Measurements from ENCODE around the gene CYP3A5. TPM values are rescaled to one million over a fixed set of nuclear protein-coding genes. Genes with fewer than 3 reads are reported as not detected.
"Not testable (repeated sequence)": the region's sequence is repeated elsewhere in the genome, so short reads cannot be mapped to it uniquely, and the experiment has no call there.

CYP3A5 gene
- total RNA-seq, 2 donors from 2014 or later = 0.38 to 0.42 TPM

GRCh38 chr7:99667179-99667578 is 12.6 kb downstream of the CYP3A5 start:
- H3K9me3 ChIP-seq (ENCODE audit: control insufficient read depth, low read length) = no peaks in the 10 kb centered on the region
- peaks cover 8% of the 10 kb centered on the region for H3K36me3 Mint-ChIP-seq (ENCODE audit: low read depth)
- H3K27me3 ChIP-seq (ENCODE audit: control insufficient read depth, insufficient read depth, low read length, poor library complexity, severe bottlenecking) = no peaks in the 10 kb centered on the region
- no peaks in the 10 kb centered on the region for H3K27me3 Mint-ChIP-seq (ENCODE audit: insufficient read depth)
- H3K4me1 ChIP-seq (ENCODE audit: control insufficient read depth, insufficient read depth, low read length) = no peaks in the 10 kb centered on the region
- no peak overlapping the region for H3K4me3 ChIP-seq (ENCODE audit: low read length)
- TF ChIP-seq, protein P1, sequence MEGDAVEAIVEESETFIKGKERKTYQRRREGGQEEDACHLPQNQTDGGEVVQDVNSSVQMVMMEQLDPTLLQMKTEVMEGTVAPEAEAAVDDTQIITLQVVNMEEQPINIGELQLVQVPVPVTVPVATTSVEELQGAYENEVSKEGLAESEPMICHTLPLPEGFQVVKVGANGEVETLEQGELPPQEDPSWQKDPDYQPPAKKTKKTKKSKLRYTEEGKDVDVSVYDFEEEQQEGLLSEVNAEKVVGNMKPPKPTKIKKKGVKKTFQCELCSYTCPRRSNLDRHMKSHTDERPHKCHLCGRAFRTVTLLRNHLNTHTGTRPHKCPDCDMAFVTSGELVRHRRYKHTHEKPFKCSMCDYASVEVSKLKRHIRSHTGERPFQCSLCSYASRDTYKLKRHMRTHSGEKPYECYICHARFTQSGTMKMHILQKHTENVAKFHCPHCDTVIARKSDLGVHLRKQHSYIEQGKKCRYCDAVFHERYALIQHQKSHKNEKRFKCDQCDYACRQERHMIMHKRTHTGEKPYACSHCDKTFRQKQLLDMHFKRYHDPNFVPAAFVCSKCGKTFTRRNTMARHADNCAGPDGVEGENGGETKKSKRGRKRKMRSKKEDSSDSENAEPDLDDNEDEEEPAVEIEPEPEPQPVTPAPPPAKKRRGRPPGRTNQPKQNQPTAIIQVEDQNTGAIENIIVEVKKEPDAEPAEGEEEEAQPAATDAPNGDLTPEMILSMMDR (conservative IDR thresholded peaks at IDR 0.05) = no peak
- no peak overlapping the region for H3K27ac ChIP-seq (ENCODE audit: low read depth, low read length)
- no peaks in the 10 kb centered on the region for H3K36me3 ChIP-seq (ENCODE audit: control insufficient read depth, insufficient read depth, low read length)
- no peak for DNase-seq
- no peak overlapping the region for H3K9ac ChIP-seq (ENCODE audit: extremely low read depth, low read length, poor library complexity, severe bottlenecking)
- H3K27ac Mint-ChIP-seq = no peak overlapping the region
- WGBS, 2 experiments (ENCODE audit: insufficient coverage in 1 of 2, insufficient read length in 1 of 2) = 75% methylated on average over 2 of the region's 2 CpGs; no CpG with 5 or more reads in 1 of the 2 experiments
- no peaks in the 10 kb centered on the region for H3K9me3 Mint-ChIP-seq
- H3K4me1 Mint-ChIP-seq = no peaks in the 10 kb centered on the region
- H3K4me3 Mint-ChIP-seq = no peak overlapping the region

DNA sequence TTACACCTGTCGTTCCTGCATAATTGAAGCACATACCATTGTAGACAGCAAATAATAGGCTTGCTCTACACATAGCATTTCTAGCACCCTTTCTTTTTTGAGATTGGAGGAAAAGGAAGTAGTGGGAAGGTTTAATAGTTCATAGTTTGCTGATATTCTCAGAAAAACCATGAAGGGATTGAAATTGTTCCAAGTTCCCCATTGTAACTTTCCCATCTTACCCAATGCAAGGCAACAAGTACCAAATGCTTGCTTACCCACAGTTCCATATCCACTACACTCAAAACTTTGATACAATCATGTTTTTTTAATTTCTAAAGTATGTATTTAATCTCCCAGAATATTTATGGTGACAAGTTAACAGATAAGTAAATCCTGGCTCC is 13.8 kb downstream of the CYP3A5 start:
- no peak overlapping the region for H3K4me3 Mint-ChIP-seq
- no peaks in the 10 kb centered on the region for H3K36me3 ChIP-seq (ENCODE audit: control insufficient read depth, insufficient read depth, low read length)
- no peaks in the 10 kb centered on the region for H3K9me3 ChIP-seq (ENCODE audit: control insufficient read depth, low read length)
- no peaks in the 10 kb centered on the region for H3K27me3 ChIP-seq (ENCODE audit: control insufficient read depth, insufficient read depth, low read length, poor library complexity, severe bottlenecking)
- no peak for DNase-seq
- H3K9me3 Mint-ChIP-seq = no peaks in the 10 kb centered on the region
- no peak overlapping the region for H3K9ac ChIP-seq (ENCODE audit: extremely low read depth, low read length, poor library complexity, severe bottlenecking)
- TF ChIP-seq, protein P1 (conservative IDR thresholded peaks at IDR 0.05) = no peak
- H3K36me3 Mint-ChIP-seq (ENCODE audit: low read depth) = peaks cover 13% of the 10 kb centered on the region
- no peaks in the 10 kb centered on the region for H3K27me3 Mint-ChIP-seq (ENCODE audit: insufficient read depth)
- no peaks in the 10 kb centered on the region for H3K4me1 ChIP-seq (ENCODE audit: control insufficient read depth, insufficient read depth, low read length)
- no peak overlapping the region for H3K27ac ChIP-seq (ENCODE audit: low read depth, low read length)
- 100% methylated on average over 1 of the region's 1 CpG; no CpG with 5 or more reads in 1 of the 2 experiments for WGBS, 2 experiments (ENCODE audit: insufficient coverage in 1 of 2, insufficient read length in 1 of 2)
- H3K27ac Mint-ChIP-seq = no peak overlapping the region
- no peak overlapping the region for H3K4me3 ChIP-seq (ENCODE audit: low read length)
- H3K4me1 Mint-ChIP-seq = no peaks in the 10 kb centered on the region

- DNase-seq = no peak
- H3K27me3 Mint-ChIP-seq (ENCODE audit: insufficient read depth) = no peaks in the 10 kb centered on the region
- H3K36me3 Mint-ChIP-seq (ENCODE audit: low read depth) = peaks cover 18% of the 10 kb centered on the region
- H3K9me3 ChIP-seq (ENCODE audit: control insufficient read depth, low read length) = peaks cover 4% of the 10 kb centered on the region
- H3K4me3 Mint-ChIP-seq = no peak overlapping the region
- WGBS, 2 experiments (ENCODE audit: insufficient coverage in 1 of 2, insufficient read length in 1 of 2) = 99 to 100% methylated on average over 1 to 3 of the region's 3 CpGs
- peaks cover 4% of the 10 kb centered on the region for H3K9me3 Mint-ChIP-seq
- H3K4me1 ChIP-seq (ENCODE audit: control insufficient read depth, insufficient read depth, low read length) = no peaks in the 10 kb centered on the region
- H3K27ac Mint-ChIP-seq = no peak overlapping the region
- no peak overlapping the region for H3K4me3 ChIP-seq (ENCODE audit: low read length)
- H3K4me1 Mint-ChIP-seq = no peaks in the 10 kb centered on the region
- H3K27me3 ChIP-seq (ENCODE audit: control insufficient read depth, insufficient read depth, low read length, poor library complexity, severe bottlenecking) = no peaks in the 10 kb centered on the region
- H3K36me3 ChIP-seq (ENCODE audit: control insufficient read depth, insufficient read depth, low read length) = peaks cover under 1% of the 10 kb centered on the region
- TF ChIP-seq, protein P1 (conservative IDR thresholded peaks at IDR 0.05) = no peak
- H3K9ac ChIP-seq (ENCODE audit: extremely low read depth, low read length, poor library complexity, severe bottlenecking) = no peak overlapping the region
- no peak overlapping the region for H3K27ac ChIP-seq (ENCODE audit: low read depth, low read length)
Measured at GRCh38 chr7:99665312-99666012, 14.3 kb downstream of the CYP3A5 start.

DNA sequence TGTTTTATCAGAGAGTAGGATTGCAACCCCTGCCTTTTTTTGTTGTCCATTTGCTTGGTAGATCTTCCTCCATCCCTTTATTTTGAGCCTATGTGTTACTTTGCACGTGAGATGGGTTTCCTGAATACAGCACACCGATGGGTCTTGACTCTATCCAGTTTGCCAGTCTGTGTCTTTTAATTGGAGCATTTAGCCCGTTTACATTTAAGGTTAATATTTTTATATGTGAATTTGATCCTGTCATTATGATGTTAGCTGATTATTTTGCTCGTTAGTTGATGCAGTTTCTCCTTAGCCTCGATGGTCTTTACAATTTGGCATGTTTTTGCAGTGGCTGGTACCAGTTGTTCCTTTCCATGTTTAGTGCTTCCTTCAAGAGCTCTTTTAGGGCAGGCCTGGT is 21.9 kb downstream of the CYP3A5 start:
- 95 to 100% methylated on average over 1 to 5 of the region's 5 CpGs for WGBS, 2 experiments (ENCODE audit: insufficient coverage in 1 of 2, insufficient read length in 1 of 2)
- H3K27ac Mint-ChIP-seq; H3K4me3 Mint-ChIP-seq; H3K4me3 ChIP-seq (ENCODE audit: low read length); H3K27me3 ChIP-seq (ENCODE audit: control insufficient read depth, insufficient read depth, low read length, poor library complexity, severe bottlenecking); H3K4me1 Mint-ChIP-seq; H3K36me3 ChIP-seq (ENCODE audit: control insufficient read depth, insufficient read depth, low read length); H3K9ac ChIP-seq (ENCODE audit: extremely low read depth, low read length, poor library complexity, severe bottlenecking); H3K27me3 Mint-ChIP-seq (ENCODE audit: insufficient read depth); H3K27ac ChIP-seq (ENCODE audit: low read depth, low read length); DNase-seq; H3K4me1 ChIP-seq (ENCODE audit: control insufficient read depth, insufficient read depth, low read length): not testable (repeated sequence)
- Mint-ChIP-seq H3K36me3 (ENCODE audit: low read depth) (peaks cover 28% of the 10 kb centered on the region), H3K9me3 (peaks cover 36% of the 10 kb centered on the region)
- peaks cover 11% of the 10 kb centered on the region for H3K9me3 ChIP-seq (ENCODE audit: control insufficient read depth, low read length)

GRCh38 chr7:99654626-99655025 is 25.2 kb downstream of the CYP3A5 start:
- not testable (repeated sequence) for H3K4me3 ChIP-seq (ENCODE audit: low read length); H3K27ac ChIP-seq (ENCODE audit: low read depth, low read length); H3K4me1 ChIP-seq (ENCODE audit: control insufficient read depth, insufficient read depth, low read length); H3K9me3 ChIP-seq (ENCODE audit: control insufficient read depth, low read length); H3K9ac ChIP-seq (ENCODE audit: extremely low read depth, low read length, poor library complexity, severe bottlenecking); H3K4me3 Mint-ChIP-seq; H3K27ac Mint-ChIP-seq; H3K4me1 Mint-ChIP-seq; DNase-seq; H3K27me3 Mint-ChIP-seq (ENCODE audit: insufficient read depth); H3K27me3 ChIP-seq (ENCODE audit: control insufficient read depth, insufficient read depth, low read length, poor library complexity, severe bottlenecking); H3K36me3 ChIP-seq (ENCODE audit: control insufficient read depth, insufficient read depth, low read length); H3K36me3 Mint-ChIP-seq (ENCODE audit: low read depth)
- WGBS, 2 experiments (ENCODE audit: insufficient coverage in 1 of 2, insufficient read length in 1 of 2) = 82% methylated on average over 1 of the region's 3 CpGs; no CpG with 5 or more reads in 1 of the 2 experiments
- peaks cover 23% of the 10 kb centered on the region for H3K9me3 Mint-ChIP-seq

All from endodermal cell (in vitro differentiated cells).